M059J (cell line): Measurements from ENCODE around the gene LPAR3. TPM values are rescaled to one million over a fixed set of nuclear protein-coding genes. Genes with fewer than 3 reads are reported as not detected.

ENCODE experiments used
- DNase-seq: peaks from one replicate; pipeline ENCODE4 v3.0.0-alpha.2; 2012; ENCODE audit warnings: low read depth
- total RNA-seq: library from RNA; depleted of rRNA; stranded (reverse); fragments of >200 nt; shearing (Covaris generic); gene quantifications from 2 replicates; pipeline ENCODE4 v1.2.3, GENCODE V29; 2014

Gene LPAR3
- total RNA-seq, 1 experiment from 2014 or later, result 3.6 TPM

GRCh38 chr1:84827555-84827954, 65.5 kb downstream of the LPAR3 start:
- DNase-seq, result no peak

GRCh38 chr1:84825161-84825560, 67.8 kb downstream of the LPAR3 start:
- DNase-seq, result no peak

GRCh38 chr1:84823991-84824390, 69.0 kb downstream of the LPAR3 start:
- DNase-seq, result no peak

GRCh38 chr1:84823511-84823910, 69.5 kb downstream of the LPAR3 start:
- no peak for DNase-seq

- no peak for DNase-seq
These were observed 82.7 kb downstream of the LPAR3 start for GRCh38 chr1:84810343-84810742.

GRCh38 chr1:84809023-84809422, 84.0 kb downstream of the LPAR3 start:
- DNase-seq, result no peak

GRCh38 chr1:84803604-84804003, 89.4 kb downstream of the LPAR3 start:
- no peak for DNase-seq

- no peak for DNase-seq
These were observed 90.3 kb downstream of the LPAR3 start for GRCh38 chr1:84802567-84803232.

- no peak for DNase-seq
These were observed 92.6 kb downstream of the LPAR3 start for GRCh38 chr1:84800090-84801073.

- peak; percentile 29 for DNase-seq
These were observed 95.4 kb downstream of the LPAR3 start for GRCh38 chr1:84797603-84798002.

GRCh38 chr1:84795966-84796600, 96.9 kb downstream of the LPAR3 start:
- peak; percentile 88 for DNase-seq

GRCh38 chr1:84795213-84795612, 97.8 kb downstream of the LPAR3 start:
- no peak for DNase-seq

GRCh38 chr1:84792421-84792820, 100.6 kb downstream of the LPAR3 start:
- no peak for DNase-seq

- no peak for DNase-seq
These were observed 104.0 kb downstream of the LPAR3 start for GRCh38 chr1:84789014-84789413.

GRCh38 chr1:84785271-84786036, 107.6 kb downstream of the LPAR3 start:
- peak; percentile 56 for DNase-seq

GRCh38 chr1:84782881-84783280, 110.1 kb downstream of the LPAR3 start:
- no peak for DNase-seq

- DNase-seq, result peak; percentile 61
These were observed 110.8 kb downstream of the LPAR3 start for GRCh38 chr1:84781946-84782771.

GRCh38 chr1:84780000-84780716, 112.8 kb downstream of the LPAR3 start:
- DNase-seq, result peak; percentile 97

- peak; percentile 87 for DNase-seq
These were observed 116.4 kb downstream of the LPAR3 start for GRCh38 chr1:84776639-84777038.

GRCh38 chr1:84775535-84775920, 117.5 kb downstream of the LPAR3 start:
- DNase-seq, result peak; percentile 47
